Loucy (cell line): Measurements from ENCODE around the gene CKS1B.

Experiments used
- H2AFZ ChIP-seq: fragments of 200-600 bp; sonication (generic); 2 replicates; pipeline ENCODE4 v1.6.0; 2016; ENCODE audit warnings: antibody characterized with exemption, mild to moderate bottlenecking, low read length, moderate library complexity
- H3F3A ChIP-seq: fragments of 200-600 bp; 2 replicates; pipeline ENCODE4 v1.6.0; 2016; ENCODE audit warnings: antibody characterized with exemption, low read depth, mild to moderate bottlenecking
- H3K27me3 ChIP-seq: fragments of 200-600 bp; sonication (generic); 2 replicates; pipeline ENCODE4 v1.6.1; 2014; ENCODE audit warnings: low read length, mild to moderate bottlenecking; ENCODE audit not compliant: insufficient read depth, poor library complexity, severe bottlenecking
- H3K36me3 ChIP-seq: fragments of 200-600 bp; sonication (generic); 2 replicates; pipeline ENCODE4 v1.6.1; 2016; ENCODE audit warnings: low read length; ENCODE audit not compliant: insufficient read depth
- H3K4me1 ChIP-seq: fragments of 200-600 bp; sonication (generic); 2 replicates; pipeline ENCODE4 v1.5.1; 2014; ENCODE audit warnings: low read length, mild to moderate bottlenecking; ENCODE audit not compliant: insufficient read depth, poor library complexity, severe bottlenecking
- H3K4me2 ChIP-seq: fragments of 200-600 bp; sonication (generic); 2 replicates; pipeline ENCODE4 v1.6.0; 2014; ENCODE audit warnings: antibody characterized with exemption, low read length, low read depth, mild to moderate bottlenecking; ENCODE audit not compliant: poor library complexity, severe bottlenecking
- H3K4me3 ChIP-seq: fragments of 200-600 bp; sonication (generic); 2 replicates; pipeline ENCODE4 v1.5.1; 2014; ENCODE audit warnings: low read length, mild to moderate bottlenecking, mixed read lengths; ENCODE audit not compliant: poor library complexity, severe bottlenecking
- H3K79me2 ChIP-seq: fragments of 200-600 bp; sonication (generic); 2 replicates; pipeline ENCODE4 v1.6.1; 2014; ENCODE audit warnings: low read length; ENCODE audit not compliant: insufficient read depth
- H3K9ac ChIP-seq: fragments of 200-600 bp; sonication (generic); 2 replicates; pipeline ENCODE4 v1.6.0; 2014; ENCODE audit warnings: mild to moderate bottlenecking, low read depth, low read length, moderate library complexity; ENCODE audit not compliant: poor library complexity, severe bottlenecking
- H3K9me2 ChIP-seq: fragments of 200-600 bp; sonication (generic); replicated peaks from 2 replicates; pipeline ENCODE4 v1.6.1; 2016; ENCODE audit warnings: low read depth, low read length, mixed read lengths
- H3K9me3 ChIP-seq: fragments of 200-600 bp; sonication (generic); 2 replicates; pipeline ENCODE4 v1.6.1; 2014; ENCODE audit warnings: mild to moderate bottlenecking, antibody characterized with exemption, low read length, low read depth; ENCODE audit not compliant: insufficient read depth
- H4K20me1 ChIP-seq: fragments of 200-600 bp; sonication (generic); 2 replicates; pipeline ENCODE4 v1.6.0; 2014; ENCODE audit warnings: antibody characterized with exemption, low read length, mild to moderate bottlenecking; ENCODE audit not compliant: insufficient read depth, poor library complexity, severe bottlenecking
- EZH2phosphoT487 ChIP-seq: fragments of 200-600 bp; IDR thresholded peaks from 2 replicates; pipeline ENCODE4 v1.6.1; 2018; ENCODE audit warnings: antibody characterized with exemption, mild to moderate bottlenecking, moderate library complexity, borderline replicate concordance
- TF ChIP-seq, protein P1 (sequence below): fragments of 200-600 bp; sonication (generic); conservative IDR thresholded peaks from 2 replicates; pipeline ENCODE4 v1.5.1; 2014; ENCODE audit warnings: mild to moderate bottlenecking, antibody characterized with exemption, low read length

The CKS1B gene

DNA sequence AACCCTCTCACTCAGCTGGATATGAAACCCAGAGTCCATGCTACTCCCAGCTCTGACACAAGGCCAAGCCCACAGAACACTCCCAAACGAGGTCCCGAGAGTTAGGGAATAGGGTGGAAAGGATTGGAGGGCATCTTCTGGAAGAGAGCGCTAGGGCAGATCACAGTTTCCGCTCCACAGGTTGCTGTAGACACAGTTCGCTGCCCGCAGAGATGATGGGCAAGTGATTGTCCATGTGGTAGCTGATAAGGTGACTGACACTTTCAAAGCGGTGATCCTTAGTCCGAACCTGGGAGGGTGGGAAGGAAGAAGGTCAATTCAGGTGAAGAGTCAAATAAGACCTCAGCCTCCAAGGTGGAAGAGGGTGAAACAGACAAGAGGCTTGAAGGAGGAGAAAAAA lies 10.8 kb upstream of the CKS1B start:
- Histone ChIP-seq H3K9me2 (no peaks in the 10 kb centered on the region), H3K4me3 (peak overlapping the region; percentile 92), H3K27me3 (no peaks in the 10 kb centered on the region), H3K79me2 (peaks cover 51% of the 10 kb centered on the region), H4K20me1 (peaks cover 19% of the 10 kb centered on the region), H2AFZ (no peak overlapping the region), H3F3A (no peaks in the 10 kb centered on the region; the same call in 1 of the 2 replicates), H3K9me3 (no peaks in the 10 kb centered on the region), H3K4me1 (peaks cover 21% of the 10 kb centered on the region), H3K9ac (peak overlapping the region; percentile 93), H3K36me3 (peaks cover 40% of the 10 kb centered on the region; the same call in 1 of the 2 replicates), H3K4me2 (peak overlapping the region; percentile 96)
- TF ChIP-seq, protein P1, sequence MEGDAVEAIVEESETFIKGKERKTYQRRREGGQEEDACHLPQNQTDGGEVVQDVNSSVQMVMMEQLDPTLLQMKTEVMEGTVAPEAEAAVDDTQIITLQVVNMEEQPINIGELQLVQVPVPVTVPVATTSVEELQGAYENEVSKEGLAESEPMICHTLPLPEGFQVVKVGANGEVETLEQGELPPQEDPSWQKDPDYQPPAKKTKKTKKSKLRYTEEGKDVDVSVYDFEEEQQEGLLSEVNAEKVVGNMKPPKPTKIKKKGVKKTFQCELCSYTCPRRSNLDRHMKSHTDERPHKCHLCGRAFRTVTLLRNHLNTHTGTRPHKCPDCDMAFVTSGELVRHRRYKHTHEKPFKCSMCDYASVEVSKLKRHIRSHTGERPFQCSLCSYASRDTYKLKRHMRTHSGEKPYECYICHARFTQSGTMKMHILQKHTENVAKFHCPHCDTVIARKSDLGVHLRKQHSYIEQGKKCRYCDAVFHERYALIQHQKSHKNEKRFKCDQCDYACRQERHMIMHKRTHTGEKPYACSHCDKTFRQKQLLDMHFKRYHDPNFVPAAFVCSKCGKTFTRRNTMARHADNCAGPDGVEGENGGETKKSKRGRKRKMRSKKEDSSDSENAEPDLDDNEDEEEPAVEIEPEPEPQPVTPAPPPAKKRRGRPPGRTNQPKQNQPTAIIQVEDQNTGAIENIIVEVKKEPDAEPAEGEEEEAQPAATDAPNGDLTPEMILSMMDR: no peak
- no peak for TF ChIP-seq EZH2phosphoT487

DNA sequence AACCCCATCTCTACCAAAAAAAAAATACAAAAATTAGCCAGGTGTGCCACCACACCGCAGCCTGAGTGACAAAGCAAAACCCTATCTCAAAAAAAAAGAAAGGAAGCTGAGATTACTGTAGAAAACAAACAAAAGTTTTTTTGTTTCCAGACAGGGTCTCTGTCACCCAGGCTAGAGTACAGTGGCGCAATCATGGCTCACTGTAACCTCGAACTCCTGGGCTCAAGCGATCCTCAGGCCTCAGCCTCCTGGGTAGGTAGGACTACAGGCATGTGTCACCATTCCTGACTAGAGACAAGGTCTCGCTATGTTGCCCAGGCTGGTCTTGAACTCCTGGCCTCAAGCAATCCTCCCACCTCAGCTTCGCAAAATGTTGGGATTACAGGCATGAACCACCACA lies 10.1 kb upstream of the CKS1B start:
- H3K4me3 ChIP-seq: no peak overlapping the region
- H3K9me2 ChIP-seq: no peaks in the 10 kb centered on the region
- no peaks in the 10 kb centered on the region for H3K9me3 ChIP-seq
- TF ChIP-seq, protein P1: no peak
- TF ChIP-seq EZH2phosphoT487: no peak
- H3K4me1 ChIP-seq: peaks cover 22% of the 10 kb centered on the region
- H3K27me3 ChIP-seq: no peaks in the 10 kb centered on the region
- no peak overlapping the region for H2AFZ ChIP-seq
- H3K4me2 ChIP-seq: no peak overlapping the region
- no peaks in the 10 kb centered on the region; the same call in 1 of the 2 replicates for H3F3A ChIP-seq
- peaks cover 40% of the 10 kb centered on the region; the same call in 1 of the 2 replicates for H3K36me3 ChIP-seq
- peaks cover 13% of the 10 kb centered on the region for H4K20me1 ChIP-seq
- no peak overlapping the region for H3K9ac ChIP-seq
- H3K79me2 ChIP-seq: peaks cover 51% of the 10 kb centered on the region

DNA sequence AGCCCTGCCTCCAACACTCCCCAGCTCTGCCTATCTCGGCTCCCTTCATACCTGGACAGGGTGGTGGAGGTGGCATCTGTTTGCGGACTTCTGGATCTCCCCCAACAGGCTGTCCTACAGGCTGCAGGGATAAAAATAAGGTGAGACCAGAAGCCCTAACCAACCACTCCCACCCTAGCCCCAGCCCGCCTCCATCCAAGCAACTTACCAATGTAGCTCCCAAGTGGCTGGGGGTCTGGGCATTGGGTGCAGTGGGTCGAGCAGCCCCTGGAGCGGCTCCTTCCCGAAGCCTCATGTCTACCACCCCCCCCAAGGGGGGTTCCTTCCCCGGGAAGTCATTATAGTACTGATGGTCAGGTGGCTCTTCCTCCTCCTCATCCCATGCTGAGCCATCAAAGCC lies 8.4 kb upstream of the CKS1B start:
- Histone ChIP-seq H3K4me3 (no peak overlapping the region), H3K9ac (no peak overlapping the region), H3K4me1 (peaks cover 30% of the 10 kb centered on the region), H3K9me2 (no peaks in the 10 kb centered on the region), H3K79me2 (peaks cover 51% of the 10 kb centered on the region), H3F3A (no peaks in the 10 kb centered on the region; the same call in 1 of the 2 replicates), H3K27me3 (no peaks in the 10 kb centered on the region), H3K36me3 (peaks cover 40% of the 10 kb centered on the region; the same call in 1 of the 2 replicates), H3K4me2 (no peak overlapping the region), H4K20me1 (peaks cover 5% of the 10 kb centered on the region), H3K9me3 (no peaks in the 10 kb centered on the region), H2AFZ (no peak overlapping the region)
- TF ChIP-seq, protein P1: no peak
- TF ChIP-seq EZH2phosphoT487: no peak
